GM18517 (cell line): ENCODE results near the gene SFXN5.

Source experiments
- ATAC-seq: cut with Tn5 transposase; IDR thresholded peaks from one replicate; pipeline ENCODE4 v1.9.1; 2021; ENCODE audit warnings: mild to moderate bottlenecking, moderate library complexity; ENCODE audit not compliant: unreplicated experiment

Gene SFXN5

DNA sequence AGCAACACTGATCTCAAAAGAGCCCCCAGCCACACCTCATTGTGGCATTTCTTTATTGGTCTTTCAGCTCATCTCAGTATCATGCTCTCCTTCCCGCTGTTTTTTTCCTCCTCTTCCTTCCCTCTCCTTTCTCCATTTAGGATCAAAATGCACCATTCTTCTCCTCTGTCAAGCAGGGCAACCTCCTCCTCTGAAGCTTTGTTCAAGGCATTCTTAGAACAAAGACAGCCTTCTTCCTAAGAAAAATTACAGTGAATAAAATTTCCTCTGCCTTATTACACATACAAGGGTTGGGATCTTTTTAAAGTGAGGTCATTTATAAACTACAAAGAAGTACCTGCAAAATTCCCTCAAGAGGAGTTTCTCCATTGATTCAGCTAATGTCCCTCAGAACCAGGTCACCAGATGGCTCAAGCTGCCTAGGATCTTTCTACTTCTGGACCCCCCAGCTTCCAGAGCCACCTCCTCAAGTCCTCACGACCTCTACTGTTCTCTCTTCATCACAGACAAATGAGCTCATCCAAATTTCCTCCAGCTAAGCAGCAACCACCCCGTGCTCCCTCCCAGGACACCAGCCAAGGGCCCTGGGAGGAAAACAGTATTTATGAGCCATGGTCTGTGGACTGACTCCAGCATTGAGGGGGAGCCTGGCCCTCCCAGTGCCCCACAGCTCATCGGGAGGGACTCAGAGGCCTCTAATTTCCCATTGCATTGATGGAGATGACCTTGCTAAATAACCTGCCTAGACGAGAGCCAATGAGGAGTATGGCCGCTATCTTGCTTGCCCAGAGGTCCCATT, 18.0 kb downstream of the SFXN5 start:
- ATAC-seq, result no peak

DNA sequence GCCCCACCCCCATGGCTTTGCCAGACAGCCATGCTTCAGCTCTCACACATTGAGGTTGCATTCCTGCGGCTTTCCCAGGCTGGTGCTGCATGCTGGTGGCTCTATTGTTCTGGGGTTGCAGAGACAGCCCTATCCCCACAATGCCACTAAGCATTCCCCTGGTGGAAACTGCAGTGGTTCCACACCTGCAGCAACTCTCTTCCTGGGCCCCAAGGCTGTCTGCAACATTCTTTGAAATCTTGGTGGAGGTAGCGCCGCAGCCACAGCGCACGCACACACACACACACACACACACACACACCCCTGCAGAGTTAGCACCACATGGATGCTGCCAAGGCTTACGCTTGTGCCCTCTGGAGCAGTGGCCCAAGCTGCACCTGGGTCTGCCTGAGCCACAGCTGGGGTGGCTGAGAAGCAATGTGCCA, 21.4 kb downstream of the SFXN5 start:
- ATAC-seq, result no peak

DNA sequence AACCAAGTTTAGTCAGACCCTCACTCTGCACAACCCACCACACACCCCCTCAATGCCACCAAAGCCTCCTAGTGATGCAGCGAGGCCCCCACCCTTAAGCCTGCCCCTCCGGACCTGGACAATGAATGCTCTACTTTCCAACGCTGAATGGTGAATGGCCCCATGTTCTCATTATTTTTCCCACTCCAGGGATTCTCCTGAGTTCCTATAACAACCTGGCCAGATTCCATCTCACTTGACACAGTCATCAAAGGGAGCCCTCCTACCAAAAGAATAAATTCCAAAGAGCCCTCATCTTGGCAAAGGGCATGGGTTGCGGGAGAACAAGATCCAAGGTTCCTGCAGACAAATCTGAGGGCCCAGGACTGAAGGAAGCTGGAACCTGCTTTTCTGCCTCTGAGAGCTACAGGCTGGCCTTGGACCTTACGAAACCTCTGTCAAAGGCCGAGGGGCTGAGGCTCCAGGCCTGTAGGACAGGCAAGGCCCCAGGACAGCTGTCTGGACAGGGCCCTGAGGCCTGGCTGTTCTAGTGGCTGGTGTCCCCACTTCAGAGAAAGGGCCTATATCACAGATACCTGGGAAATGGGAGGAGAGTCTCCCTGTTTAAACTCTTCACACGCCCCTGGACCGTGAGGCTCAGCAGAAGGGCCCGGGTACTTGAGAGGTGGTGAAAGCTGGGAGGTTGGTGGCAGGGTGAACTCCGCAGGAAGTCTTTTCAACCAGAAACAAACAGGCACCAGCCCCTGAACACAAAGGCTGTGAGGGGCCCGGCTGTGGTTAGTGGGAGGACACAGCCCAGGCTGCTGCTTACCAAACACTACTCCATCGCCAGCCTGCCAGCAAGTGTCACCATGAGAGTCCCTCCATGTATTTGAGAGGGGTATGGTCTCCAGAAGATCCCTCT, 27.3 kb downstream of the SFXN5 start:
- ATAC-seq, result no peak

GRCh38 chr2:73043276-73043675, 28.2 kb downstream of the SFXN5 start:
- ATAC-seq, result no peak

GRCh38 chr2:73037947-73038585, 33.4 kb downstream of the SFXN5 start:
- ATAC-seq, result no peak

DNA sequence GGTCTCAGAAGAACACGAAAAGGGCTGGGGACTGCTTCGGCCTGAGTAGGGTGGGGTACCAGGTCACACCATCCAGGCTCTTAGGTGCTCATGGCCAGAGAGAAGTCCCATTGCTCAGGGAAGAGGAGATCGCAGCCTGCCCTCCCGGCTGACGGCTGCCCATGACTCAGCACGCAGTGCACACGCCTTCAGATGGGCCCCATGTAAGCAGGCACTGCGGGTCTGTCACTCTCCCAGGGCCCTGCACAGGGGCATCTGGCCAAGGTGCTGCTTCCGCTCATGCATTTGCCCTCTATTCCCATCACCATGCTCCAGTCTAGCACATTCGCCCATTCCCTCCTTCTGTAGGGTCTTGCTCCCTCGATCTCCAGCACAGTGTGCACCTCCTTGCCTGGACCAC, 34.7 kb downstream of the SFXN5 start:
- ATAC-seq, result no peak

DNA sequence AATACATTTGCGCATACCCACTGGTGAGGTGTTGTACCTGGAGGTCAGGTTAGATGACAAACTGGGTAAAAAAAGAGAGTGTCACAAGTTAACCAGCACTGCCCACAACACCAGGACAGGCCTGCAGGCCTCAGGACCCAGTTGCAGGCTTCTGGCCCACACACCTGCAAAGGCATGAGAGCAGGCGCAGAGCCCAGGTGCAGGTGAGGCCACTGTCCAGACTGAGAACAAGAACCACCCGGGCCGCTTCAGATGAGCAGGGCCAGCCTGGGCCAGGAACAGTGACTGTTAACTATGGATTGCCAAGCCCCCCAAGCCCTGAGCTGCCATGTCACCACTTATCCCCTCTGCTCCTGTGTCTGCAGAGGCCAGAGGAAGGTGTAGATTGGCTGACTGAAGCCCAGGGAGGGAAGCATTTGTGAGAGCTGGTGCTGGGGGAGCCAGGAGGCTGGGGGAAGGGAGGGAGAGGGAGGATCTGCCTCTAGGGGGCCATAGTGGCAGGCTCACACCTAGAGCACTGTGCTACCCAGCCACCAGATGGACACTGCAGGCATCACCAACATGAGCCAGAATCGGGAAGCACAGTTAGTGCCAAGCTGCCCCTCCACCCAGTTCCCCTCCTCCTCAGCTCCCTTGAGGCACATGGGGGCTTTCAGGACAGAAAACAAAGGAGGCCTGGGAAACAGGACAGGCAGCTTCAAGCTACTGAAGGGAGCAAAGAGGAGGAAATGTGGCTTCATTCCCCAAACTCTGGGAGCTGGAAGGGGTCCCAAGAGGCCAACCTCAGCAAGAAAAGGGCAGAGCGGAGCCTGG, 35.4 kb downstream of the SFXN5 start:
- no peak for ATAC-seq

DNA sequence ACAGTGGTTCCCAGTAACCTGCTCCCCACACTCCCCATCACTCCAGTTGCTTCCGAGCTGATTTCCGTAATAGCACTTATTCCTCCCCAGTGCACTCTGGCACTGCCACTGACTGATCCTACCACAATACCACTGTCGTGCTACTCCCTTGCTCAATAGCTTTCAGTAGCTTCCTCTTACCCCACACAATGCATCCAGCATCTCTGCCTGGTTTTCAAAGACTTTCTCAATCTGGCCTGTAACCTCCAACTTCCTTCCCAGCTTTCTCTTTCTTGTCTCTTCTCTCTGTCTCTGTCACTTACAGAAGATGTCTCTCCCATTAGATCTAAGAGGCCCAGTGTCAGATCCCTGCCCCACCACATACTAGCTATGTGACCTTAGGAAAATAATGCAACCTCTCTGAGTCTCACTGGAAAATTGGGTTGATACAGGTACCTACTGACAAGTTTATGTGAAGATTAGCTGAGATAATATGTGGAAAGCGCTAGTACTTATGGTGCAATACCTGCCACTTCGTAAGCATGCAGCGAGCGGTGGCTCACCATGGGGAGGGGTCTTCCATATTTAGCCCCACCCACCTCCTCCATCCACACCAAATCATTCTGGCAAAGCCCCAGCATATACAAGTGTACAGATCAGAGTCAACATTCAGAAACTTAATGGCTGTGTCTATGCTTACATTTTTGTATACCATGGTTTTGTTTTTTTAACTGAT, 36.7 kb downstream of the SFXN5 start:
- ATAC-seq, result no peak

GRCh38 chr2:73033766-73034381, 37.6 kb downstream of the SFXN5 start:
- ATAC-seq, result no peak

GRCh38 chr2:73033142-73033765, 38.3 kb downstream of the SFXN5 start:
- no peak for ATAC-seq

- no peak for ATAC-seq
Observed at GRCh38 chr2:73032702-73033097, 38.8 kb downstream of the SFXN5 start.

GRCh38 chr2:73031725-73032701, 39.5 kb downstream of the SFXN5 start:
- no peak for ATAC-seq

DNA sequence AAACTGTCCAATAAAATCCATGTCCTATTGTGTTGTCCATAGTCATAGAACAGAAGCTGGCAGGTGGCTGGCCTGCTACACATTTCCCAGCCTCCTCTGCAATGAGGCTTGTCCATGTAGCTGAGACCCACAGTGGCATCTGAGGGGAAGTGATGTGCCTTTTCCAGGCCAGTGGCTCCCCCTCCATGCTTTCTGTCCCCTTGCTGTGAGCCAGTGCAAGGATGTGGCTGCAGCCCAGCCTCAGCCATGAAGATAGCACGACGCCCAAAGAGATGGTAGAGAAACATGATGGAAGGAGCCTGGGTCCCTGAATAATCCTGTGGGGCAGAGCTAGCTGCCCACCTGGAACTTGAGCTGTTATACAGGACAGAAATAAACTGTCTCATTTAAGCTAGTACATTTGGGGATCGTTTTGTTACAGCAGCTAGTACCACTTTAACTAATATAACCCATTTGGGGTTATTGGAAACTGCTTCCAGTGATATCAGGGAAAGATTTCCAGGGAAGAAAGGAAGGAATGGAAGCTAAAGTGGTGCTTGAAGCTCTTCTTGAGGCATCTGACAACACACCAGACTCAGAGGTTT, 40.3 kb downstream of the SFXN5 start:
- ATAC-seq, result no peak

- ATAC-seq, result no peak
Observed at GRCh38 chr2:73028841-73029240, 42.7 kb downstream of the SFXN5 start.

- no peak for ATAC-seq
Observed at GRCh38 chr2:73027340-73027739, 44.2 kb downstream of the SFXN5 start.

DNA sequence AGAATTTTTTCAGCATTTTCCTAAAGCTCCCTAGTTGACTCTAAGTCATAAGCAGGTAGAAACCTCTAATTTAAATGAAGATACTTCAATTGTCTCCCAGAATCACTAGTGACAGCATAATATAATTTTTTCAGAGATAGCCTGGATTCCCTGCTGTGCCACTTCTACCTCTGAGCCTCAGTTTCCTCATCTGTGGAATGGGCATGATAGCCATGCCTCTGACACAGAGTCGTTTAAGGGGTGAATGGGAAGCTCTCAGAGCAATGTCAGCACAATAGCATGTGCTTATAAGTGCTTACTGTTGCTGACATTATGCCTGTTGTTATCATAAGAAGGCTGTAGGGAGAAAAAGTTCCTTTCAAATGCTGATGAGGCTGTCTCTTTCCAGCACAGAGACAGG, 48.0 kb downstream of the SFXN5 start:
- ATAC-seq, result no peak

DNA sequence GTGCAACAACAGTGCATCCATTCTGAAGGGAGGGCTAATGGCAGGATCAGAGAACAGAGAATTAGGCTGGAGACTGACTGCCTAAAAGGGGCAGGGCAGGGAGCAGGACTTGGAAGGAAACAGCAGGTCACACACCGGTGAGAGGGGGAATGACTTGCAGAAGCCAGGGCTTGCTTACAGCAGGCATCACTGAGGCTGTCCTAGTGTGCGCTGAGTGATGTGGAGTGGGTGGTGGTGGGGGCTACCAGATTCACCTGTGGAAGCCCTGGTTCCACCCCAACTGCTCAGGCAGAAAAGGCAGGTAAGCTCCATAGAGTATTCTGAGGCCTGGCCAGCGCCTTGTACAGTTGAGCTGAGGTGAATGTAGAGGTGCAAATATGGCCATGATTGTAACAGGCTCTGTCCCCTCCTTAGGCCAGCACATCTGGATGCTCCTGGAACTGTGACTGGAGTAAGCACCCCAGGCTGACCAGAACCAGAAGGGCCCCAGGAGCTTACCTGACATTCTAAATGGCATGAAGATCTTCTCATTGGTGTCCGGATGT, 49.4 kb downstream of the SFXN5 start:
- no peak for ATAC-seq
